GM19324 (cell line): ENCODE measurements around the gene HPSE.
"Not testable (repeated sequence)": the region's sequence is repeated elsewhere in the genome, so short reads cannot be mapped to it uniquely, and the experiment has no call there.

ENCODE experiments used
- ATAC-seq: cut with Tn5 transposase; IDR thresholded peaks from one replicate; pipeline ENCODE4 v1.9.1; 2021; ENCODE audit warnings: mild to moderate bottlenecking, moderate library complexity; ENCODE audit not compliant: unreplicated experiment, low FRiP score

HPSE gene

GRCh38 chr4:83285055-83285407, 49.6 kb downstream of the HPSE start:
- peak; percentile 3 for ATAC-seq

DNA sequence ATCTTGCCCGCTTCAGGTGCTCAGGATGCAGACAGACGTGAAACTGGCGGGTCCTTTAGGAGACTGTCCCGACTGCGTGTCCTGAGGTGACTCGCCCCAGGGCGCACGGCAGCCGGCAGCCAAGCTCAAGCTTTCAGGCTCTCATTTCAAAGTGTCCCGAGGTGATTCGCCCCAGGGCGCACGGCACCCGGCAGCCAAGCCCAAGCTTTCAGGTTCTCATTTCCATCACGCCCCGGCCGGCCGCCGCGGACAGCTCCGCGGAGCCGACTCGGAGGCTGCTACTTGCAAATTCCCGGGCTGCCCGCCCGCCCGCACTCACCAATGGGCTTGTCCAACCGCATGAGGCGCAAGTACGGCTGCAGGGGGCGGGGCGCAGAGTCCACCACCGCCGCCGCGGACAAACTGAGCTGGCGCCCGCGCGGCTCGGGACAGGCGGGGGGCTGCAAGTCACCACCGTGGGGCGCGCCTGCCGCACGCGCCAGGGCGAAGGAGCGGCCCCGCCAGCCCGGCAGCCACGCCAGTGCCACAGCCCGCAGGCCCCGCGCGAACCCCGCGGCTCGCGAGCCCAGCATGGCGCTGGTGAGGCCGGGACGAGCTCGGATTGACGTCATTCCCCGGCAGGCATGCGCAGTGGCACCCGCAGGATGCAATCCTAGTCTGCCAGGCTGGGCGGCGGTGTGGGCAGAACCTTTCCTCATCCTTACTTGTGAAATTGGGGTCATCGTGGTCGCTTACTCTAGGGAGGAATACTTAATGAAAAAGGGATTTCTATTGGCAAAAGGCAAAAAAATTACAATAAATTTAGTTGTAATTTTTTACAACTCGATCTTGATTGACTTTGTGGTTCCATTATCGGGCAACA, 50.2 kb downstream of the HPSE start, which contains the start of gene COQ2:
Gene COQ2, minus strand, starts transcription at position 606 of the 862 bp plus-strand sequence. Its CDS starts 34 bp downstream, at position 572.
- ATAC-seq: peak; percentile 94

- ATAC-seq: no peak
These were observed 51.5 kb downstream of the HPSE start for GRCh38 chr4:83283181-83283580.

- ATAC-seq: no peak
These were observed 52.6 kb downstream of the HPSE start for GRCh38 chr4:83282049-83282535.

- ATAC-seq: no peak
These were observed 53.3 kb downstream of the HPSE start for GRCh38 chr4:83281307-83281706.

GRCh38 chr4:83276299-83277040, 58.2 kb downstream of the HPSE start:
- peak; percentile 82 for ATAC-seq

DNA sequence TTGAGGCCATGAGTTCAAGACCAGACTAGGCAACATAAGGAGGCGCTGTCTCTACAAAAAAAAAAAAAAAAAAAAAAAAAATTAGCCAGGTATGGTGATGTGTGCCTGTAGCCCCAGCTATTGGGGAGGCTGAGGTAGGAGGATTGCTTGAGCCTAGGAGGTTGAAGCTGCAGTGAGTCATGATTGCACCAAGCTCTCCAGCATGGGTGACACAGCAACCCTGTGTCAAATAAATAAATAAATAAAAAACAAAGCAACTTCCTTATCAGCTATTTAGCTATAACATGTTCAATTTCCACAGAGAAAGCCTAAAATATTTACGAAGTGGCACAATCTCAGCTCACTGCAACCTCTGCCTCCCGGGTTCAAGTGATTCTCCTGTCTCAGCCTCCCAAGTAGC, 60.7 kb downstream of the HPSE start:
- ATAC-seq: not testable (repeated sequence)

DNA sequence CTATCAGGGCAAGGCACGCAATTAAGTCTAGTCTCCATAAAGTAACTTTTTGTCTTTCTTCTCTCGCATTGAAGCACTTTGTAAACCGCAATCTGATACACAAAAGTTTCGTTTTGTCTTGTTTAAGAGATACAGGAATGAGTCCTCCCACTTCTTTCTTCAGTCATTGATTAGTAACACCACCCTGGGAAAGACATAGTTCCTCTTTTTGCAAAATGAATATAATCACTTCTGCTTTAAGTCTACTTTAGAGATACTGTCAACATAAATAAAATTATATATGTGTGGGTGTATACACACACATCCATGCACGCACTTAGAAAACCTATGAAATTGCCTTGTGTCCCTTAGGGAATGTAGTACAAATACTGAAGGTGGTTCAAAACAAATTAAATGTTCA, 61.7 kb downstream of the HPSE start:
- peak; percentile 81 for ATAC-seq

DNA sequence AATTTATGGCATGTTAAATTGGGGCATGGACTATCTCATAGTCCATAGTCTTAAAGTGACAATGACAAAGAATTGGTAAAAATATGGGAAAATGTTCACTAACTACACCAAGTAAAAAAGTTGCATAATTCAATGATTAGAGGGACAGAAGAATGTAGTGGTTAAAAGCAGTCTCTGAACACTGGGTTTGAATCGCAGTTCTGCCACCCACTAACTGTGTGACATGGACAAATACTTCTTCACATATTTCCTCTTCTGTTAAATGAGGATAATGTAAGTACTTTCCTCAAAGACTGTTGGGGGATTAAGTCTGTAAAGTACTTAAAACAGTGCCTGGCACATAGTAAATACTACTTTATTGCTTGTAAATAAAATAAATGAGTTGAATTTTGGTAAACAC, 65.4 kb downstream of the HPSE start:
- no peak for ATAC-seq

GRCh38 chr4:83268491-83268890, 66.2 kb downstream of the HPSE start:
- ATAC-seq: no peak

DNA sequence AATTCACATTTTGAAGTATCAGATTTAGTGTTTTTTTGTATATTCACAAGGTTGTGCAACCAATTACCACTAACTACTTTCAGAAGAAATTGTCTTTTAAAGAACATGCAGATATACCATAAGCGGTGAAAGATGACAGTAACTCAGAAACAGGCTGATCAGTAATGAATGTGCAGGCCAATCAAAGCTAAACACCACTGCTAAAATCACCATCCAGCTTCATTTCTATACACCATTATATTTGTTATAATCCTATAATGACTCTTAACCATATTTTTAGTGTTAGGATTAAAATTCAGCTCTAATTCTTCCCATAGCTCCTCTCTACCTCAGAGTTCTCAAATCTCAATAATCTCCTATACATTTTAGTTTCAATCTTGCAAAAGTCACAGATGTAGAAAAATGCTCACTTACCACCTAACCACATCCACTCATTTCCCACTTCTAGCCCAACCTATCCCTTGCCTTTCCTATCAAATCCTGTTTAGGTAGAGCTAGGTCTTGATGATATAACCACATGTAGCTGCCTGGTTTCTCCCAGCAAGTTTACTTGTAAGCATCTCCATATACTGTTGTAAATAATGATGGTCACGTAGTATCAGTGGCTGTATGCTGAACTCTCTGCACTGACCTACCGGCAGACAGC, 66.7 kb downstream of the HPSE start:
- ATAC-seq: no peak

DNA sequence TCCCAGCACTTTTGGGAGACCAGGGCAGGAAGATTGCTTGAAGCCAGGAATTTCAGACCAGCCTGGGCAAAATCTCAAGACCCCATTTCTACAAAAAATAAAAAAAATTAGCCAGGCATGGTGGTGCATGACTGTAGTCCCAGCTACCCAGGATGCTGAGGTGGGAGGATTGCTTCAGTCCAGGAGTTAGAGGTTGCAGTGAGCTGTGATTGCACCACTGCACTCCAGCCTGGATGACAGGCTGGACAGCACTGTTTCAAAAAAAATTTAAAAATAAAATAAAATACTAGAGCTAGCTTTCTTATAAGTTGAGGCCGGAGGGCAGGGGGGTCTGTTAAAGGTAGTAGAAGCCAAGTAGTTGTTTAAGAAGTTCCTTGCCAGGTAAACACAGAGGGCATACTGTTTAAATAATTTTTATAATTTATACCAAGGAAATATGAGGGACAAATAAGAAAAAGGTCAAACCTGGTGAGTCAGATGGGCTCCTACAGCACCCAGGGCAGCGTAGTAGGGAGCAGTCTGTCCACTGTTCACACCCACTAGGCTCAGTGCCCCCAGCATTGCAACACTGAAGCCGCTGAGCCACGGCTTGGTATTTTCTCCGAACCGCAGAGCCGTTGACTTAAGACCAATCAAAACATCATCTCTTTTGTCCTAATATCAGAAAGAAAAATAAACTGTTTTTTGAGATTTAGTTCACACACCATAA, 67.4 kb downstream of the HPSE start:
- ATAC-seq: no peak

DNA sequence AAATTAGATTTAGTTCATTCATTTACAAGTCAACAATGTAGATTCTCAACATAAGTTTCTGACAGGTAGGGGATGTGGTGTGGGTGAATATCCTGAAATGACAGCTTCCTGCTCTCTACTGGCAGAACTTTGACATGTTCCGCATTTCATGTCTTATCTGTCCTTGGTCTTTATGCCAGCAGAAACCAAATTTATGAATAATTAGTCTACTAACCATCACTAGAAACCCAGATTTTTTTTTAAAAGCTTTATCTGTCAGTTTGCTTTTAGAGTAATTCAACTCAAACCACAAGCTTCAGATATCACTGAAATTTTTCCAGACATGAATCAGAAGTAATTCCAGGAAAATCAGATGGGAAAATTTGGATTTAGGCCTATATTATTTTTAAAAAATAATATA, 68.0 kb downstream of the HPSE start:
- ATAC-seq: no peak

- no peak for ATAC-seq
These were observed 71.5 kb downstream of the HPSE start for GRCh38 chr4:83263106-83263505.

GRCh38 chr4:83262682-83263081, 72.0 kb downstream of the HPSE start:
- no peak for ATAC-seq

DNA sequence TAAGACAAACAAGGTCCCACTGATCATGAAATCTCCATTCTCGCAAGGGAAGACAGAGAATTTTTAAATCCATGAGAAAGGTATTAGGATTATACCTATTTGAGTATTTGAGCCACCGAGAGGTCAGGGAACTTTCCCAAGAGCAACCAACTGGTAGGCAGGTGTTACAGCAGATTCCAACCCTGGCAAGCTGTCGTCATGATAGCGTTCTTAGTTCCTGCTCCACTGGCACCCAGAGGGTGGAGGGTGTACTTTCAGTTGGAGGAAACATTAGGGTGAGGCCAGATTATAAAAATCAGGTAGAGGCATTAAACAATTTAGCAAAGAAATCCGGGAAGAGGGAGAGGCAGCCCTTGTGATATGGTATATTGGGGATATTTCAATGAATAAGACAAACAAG, 73.3 kb downstream of the HPSE start:
- no peak for ATAC-seq

- no peak for ATAC-seq
These were observed 75.1 kb downstream of the HPSE start for GRCh38 chr4:83259586-83259985.

- no peak for ATAC-seq
These were observed 76.2 kb downstream of the HPSE start for GRCh38 chr4:83258461-83258860.

GRCh38 chr4:83257811-83258210, 76.8 kb downstream of the HPSE start:
- ATAC-seq: no peak

DNA sequence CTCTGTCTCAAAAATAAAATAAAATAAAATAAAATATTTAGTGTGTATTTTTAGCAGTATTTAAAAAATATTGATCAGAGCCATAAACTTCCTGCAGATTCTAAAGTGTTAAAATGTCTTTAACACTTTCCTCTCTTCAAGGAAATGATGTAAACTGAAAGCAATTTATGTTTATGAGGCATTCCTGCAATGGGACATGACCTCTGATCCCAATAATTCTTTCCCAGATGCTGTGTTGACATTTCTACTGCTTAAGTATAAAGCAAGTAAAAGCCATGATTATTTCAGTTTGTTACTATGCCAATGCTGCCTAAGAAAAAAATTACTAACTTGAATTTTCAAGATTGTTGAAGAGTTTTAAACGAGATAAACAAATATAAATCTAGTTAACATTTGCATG, 79.1 kb downstream of the HPSE start:
- ATAC-seq: no peak
